Measurements from ENCODE around the gene SEC14L3. TPM values are rescaled to one million over a fixed set of nuclear protein-coding genes. Genes with fewer than 3 reads are reported as not detected.

SEC14L3 gene
- not detected in 2 replicates for total RNA-seq

GRCh38 chr22:30471616-30472318 is at the start of gene SEC14L3:
TSS of gene SEC14L3 (minus strand) at chr22:30472017. CDS start at chr22:30471958, 59 bp downstream.

DNA sequence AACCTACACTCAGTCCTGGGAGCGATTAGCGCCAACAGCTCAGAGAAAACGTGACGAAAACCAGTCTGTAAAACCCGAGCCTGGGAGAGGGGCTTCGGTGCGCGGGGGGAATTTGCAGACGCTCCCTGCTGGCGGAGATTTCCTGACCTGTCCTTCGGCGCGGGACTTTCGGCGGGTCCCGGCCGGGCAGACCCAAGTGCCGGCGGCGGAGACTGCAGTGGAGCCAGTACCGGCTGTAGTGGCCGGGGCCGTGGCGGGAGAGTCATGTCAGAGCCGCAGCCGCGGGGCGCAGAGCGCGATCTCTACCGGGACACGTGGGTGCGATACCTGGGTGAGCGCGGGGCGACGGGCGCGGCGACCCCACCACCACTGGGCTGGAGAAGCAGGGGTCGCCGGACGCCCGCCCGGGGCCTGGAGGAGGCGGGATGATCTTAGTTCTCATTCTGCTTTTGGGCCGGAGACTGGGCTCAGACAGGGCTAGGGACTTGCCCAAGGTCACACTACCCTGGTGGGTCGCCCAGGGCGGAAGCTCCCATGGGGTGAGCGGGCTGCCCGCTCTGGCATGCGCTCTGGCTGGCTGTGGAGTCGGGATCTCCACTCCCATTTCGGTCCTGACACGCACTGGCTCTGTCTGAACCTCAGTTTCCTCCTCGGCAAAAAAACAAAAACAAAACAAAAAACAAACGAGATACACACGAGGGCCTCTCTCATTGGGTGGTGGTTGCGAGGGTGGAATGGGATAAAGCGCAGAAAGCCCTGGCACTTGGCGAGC is 46.0 kb downstream of the SEC14L3 start, which contains the start of gene MTFP1:
Gene MTFP1 (plus strand): TSS at position 153 of the 772 bp plus-strand sequence. CDS start 112 bp downstream, at position 265.

Other genes starting within 250 kb of the SEC14L3 start
- 4.4 and 11.0 TPM in 2 replicates for gene LIF, start 225.3 kb downstream of the SEC14L3 start, total RNA-seq
- not detected in 2 replicates for gene OSM, start 205.2 kb downstream of the SEC14L3 start, total RNA-seq
- gene CASTOR1, start 182.5 kb downstream of the SEC14L3 start, total RNA-seq, result 4.0 and 7.4 TPM in 2 replicates
- gene TBC1D10A, start 145.1 kb downstream of the SEC14L3 start, total RNA-seq, result 25.9 and 30.3 TPM in 2 replicates
- 19.3 and 41.3 TPM in 2 replicates for gene SF3A1, start 115.1 kb downstream of the SEC14L3 start, total RNA-seq
- gene CCDC157, start 115.0 kb downstream of the SEC14L3 start, total RNA-seq, result 6.3 and 8.3 TPM in 2 replicates
- gene RNF215, start 84.6 kb downstream of the SEC14L3 start, total RNA-seq, result 17.9 and 26.5 TPM in 2 replicates
- gene SEC14L2, start 75.0 kb downstream of the SEC14L3 start, total RNA-seq, result 30.8 and 47.3 TPM in 2 replicates
- gene MTFP1, start 46.2 kb downstream of the SEC14L3 start, total RNA-seq, result 8.7 and 13.5 TPM in 2 replicates
- gene SEC14L4, start 33.7 kb upstream of the SEC14L3 start, total RNA-seq, result 0.58 TPM in 1 of 2 replicates, not detected in the other
- 0.35 TPM in 1 of 2 replicates, not detected in the other for gene SEC14L6, start 74.7 kb upstream of the SEC14L3 start, total RNA-seq
- 0.18 and 0.29 TPM in 2 replicates for gene GAL3ST1, start 102.6 kb upstream of the SEC14L3 start, total RNA-seq
- 82.8 and 87.6 TPM in 2 replicates for gene PES1, start 119.9 kb upstream of the SEC14L3 start, total RNA-seq
- 29.4 and 32.6 TPM in 2 replicates for gene TCN2, start 135.2 kb upstream of the SEC14L3 start, total RNA-seq
- gene SLC35E4, start 163.8 kb upstream of the SEC14L3 start, total RNA-seq, result 9.2 and 10.5 TPM in 2 replicates
- gene DUSP18, start 195.9 kb upstream of the SEC14L3 start, total RNA-seq, result 11.9 and 20.5 TPM in 2 replicates
- gene OSBP2, start 222.9 kb upstream of the SEC14L3 start, total RNA-seq, result under 0.01 TPM in 1 of 2 replicates, not detected in the other